Measurements from ENCODE around the gene PTGES2. TPM values are rescaled to one million over a fixed set of nuclear protein-coding genes. Genes with fewer than 3 reads are reported as not detected.

The PTGES2 gene
- total and polyA plus RNA-seq, 4 donors = 22.8 to 41.1 (median 31.5) TPM

- no peak overlapping the region for H3K4me3 ChIP-seq (ENCODE audit: low read depth in 1 of 3, low read length in 3 of 3)
- no peak overlapping the region for H3K9ac ChIP-seq (ENCODE audit: low read depth in 1 of 2, low read length in 2 of 2)
- TF ChIP-seq TAF1 (conservative IDR thresholded peaks at IDR 0.05) = no peak
- no peak for TF ChIP-seq ZBTB33 (IDR thresholded peaks at IDR 0.05)
- no peak for TF ChIP-seq NR2F2 (IDR thresholded peaks at IDR 0.05)
- TF ChIP-seq GABPA (IDR thresholded peaks at IDR 0.05 in 1 of 2, conservative IDR thresholded peaks at IDR 0.05 in 1 of 2) = no peak
- no peak for TF ChIP-seq JUND (IDR thresholded peaks at IDR 0.05)
- no peak for TF ChIP-seq EGR1 (IDR thresholded peaks at IDR 0.05; ENCODE audit: low read depth in 2 of 2)
- no peak for TF ChIP-seq RXRA (IDR thresholded peaks at IDR 0.05)
- no peak for TF ChIP-seq FOXA1 (IDR thresholded peaks at IDR 0.05)
- TF ChIP-seq HNF4A (conservative IDR thresholded peaks at IDR 0.05) = no peak
- TF ChIP-seq MAX (IDR thresholded peaks at IDR 0.05) = no peak
- no peak for TF ChIP-seq HNF4G (IDR thresholded peaks at IDR 0.05)
- WGBS = 94% methylated on average over 8 of the region's 8 CpGs
- no peak overlapping the region for H3K27ac ChIP-seq (ENCODE audit: low read depth in 1 of 2, low read length in 2 of 2)
- H3K27me3 ChIP-seq (ENCODE audit: control insufficient read depth in 4 of 4, insufficient read depth in 4 of 4, low read length in 3 of 4) = no peaks in the 10 kb centered on the region
- no peaks in the 10 kb centered on the region for H3K9me3 ChIP-seq (ENCODE audit: control insufficient read depth in 4 of 4, low read length in 3 of 4)
- H3K36me3 ChIP-seq (ENCODE audit: control insufficient read depth in 4 of 4, insufficient read depth in 3 of 4, low read depth in 1 of 4, low read length in 3 of 4) = peaks cover 12 to 47% (median 33%) of the 10 kb centered on the region in 4 donors
- DNase-seq (ENCODE audit: low spot score) = no peak
- no peaks in the 10 kb centered on the region for H3K4me1 ChIP-seq (ENCODE audit: control insufficient read depth in 4 of 4, insufficient read depth in 4 of 4, low read length in 3 of 4)
Measured at GRCh38 chr9:128168731-128169308, 41.3 kb upstream of the PTGES2 start.

GRCh38 chr9:128167209-128167608 is 39.7 kb upstream of the PTGES2 start:
- no peak overlapping the region for H3K9ac ChIP-seq (ENCODE audit: low read depth in 1 of 2, low read length in 2 of 2)
- 99% methylated on average over 4 of the region's 4 CpGs for WGBS
- H3K4me1 ChIP-seq (ENCODE audit: control insufficient read depth in 4 of 4, insufficient read depth in 4 of 4, low read length in 3 of 4) = no peaks in the 10 kb centered on the region
- no peak overlapping the region for H3K27ac ChIP-seq (ENCODE audit: low read depth in 1 of 2, low read length in 2 of 2)
- no peak overlapping the region for H3K4me3 ChIP-seq (ENCODE audit: low read depth in 1 of 3, low read length in 3 of 3)
- no peaks in the 10 kb centered on the region for H3K9me3 ChIP-seq (ENCODE audit: control insufficient read depth in 4 of 4, low read length in 3 of 4)
- no peaks in the 10 kb centered on the region for H3K27me3 ChIP-seq (ENCODE audit: control insufficient read depth in 4 of 4, insufficient read depth in 4 of 4, low read length in 3 of 4)
- TF ChIP-seq MAX (IDR thresholded peaks at IDR 0.05) (no peak), FOXA2 (IDR thresholded peaks at IDR 0.05) (no peak), HNF4A (conservative IDR thresholded peaks at IDR 0.05) (no peak), EGR1 (IDR thresholded peaks at IDR 0.05; ENCODE audit: low read depth in 2 of 2) (no peak)
- DNase-seq (ENCODE audit: low spot score) = no peak
- peaks cover 12 to 52% (median 33%) of the 10 kb centered on the region in 4 donors for H3K36me3 ChIP-seq (ENCODE audit: control insufficient read depth in 4 of 4, insufficient read depth in 3 of 4, low read depth in 1 of 4, low read length in 3 of 4)

GRCh38 chr9:128166169-128166568 is 38.6 kb upstream of the PTGES2 start:
- Histone ChIP-seq H3K4me3 (ENCODE audit: low read depth in 1 of 3, low read length in 3 of 3) (no peak overlapping the region), H3K9ac (ENCODE audit: low read depth in 1 of 2, low read length in 2 of 2) (no peak overlapping the region), H3K27me3 (ENCODE audit: control insufficient read depth in 4 of 4, insufficient read depth in 4 of 4, low read length in 3 of 4) (no peaks in the 10 kb centered on the region), H3K27ac (ENCODE audit: low read depth in 1 of 2, low read length in 2 of 2) (no peak overlapping the region), H3K36me3 (ENCODE audit: control insufficient read depth in 4 of 4, insufficient read depth in 3 of 4, low read depth in 1 of 4, low read length in 3 of 4) (peaks cover 12 to 52% (median 33%) of the 10 kb centered on the region in 4 donors), H3K9me3 (ENCODE audit: control insufficient read depth in 4 of 4, low read length in 3 of 4) (no peaks in the 10 kb centered on the region), H3K4me1 (ENCODE audit: control insufficient read depth in 4 of 4, insufficient read depth in 4 of 4, low read length in 3 of 4) (no peaks in the 10 kb centered on the region)
- DNase-seq (ENCODE audit: low spot score) = no peak
- TF ChIP-seq NR2F2 (IDR thresholded peaks at IDR 0.05) (no peak), ZBTB33 (IDR thresholded peaks at IDR 0.05) (no peak), RXRA (IDR thresholded peaks at IDR 0.05) (no peak), HNF4A (conservative IDR thresholded peaks at IDR 0.05) (no peak), RAD21 (IDR thresholded peaks at IDR 0.05) (no peak), GABPA (IDR thresholded peaks at IDR 0.05 in 1 of 2, conservative IDR thresholded peaks at IDR 0.05 in 1 of 2) (no peak), HNF4G (IDR thresholded peaks at IDR 0.05) (no peak), SP1 (IDR thresholded peaks at IDR 0.05) (no peak), CTCF (IDR thresholded peaks at IDR 0.05; ENCODE audit: low read depth, low read length, missing input control) (no peak), JUND (IDR thresholded peaks at IDR 0.05) (no peak), REST (IDR thresholded peaks at IDR 0.05) (no peak)
- 97% methylated on average over 18 of the region's 18 CpGs for WGBS
